ENCODE measurements around the gene TMEM98.
"Not testable (repeated sequence)": the region's sequence is repeated elsewhere in the genome, so short reads cannot be mapped to it uniquely, and the experiment has no call there.

Gene TMEM98

DNA sequence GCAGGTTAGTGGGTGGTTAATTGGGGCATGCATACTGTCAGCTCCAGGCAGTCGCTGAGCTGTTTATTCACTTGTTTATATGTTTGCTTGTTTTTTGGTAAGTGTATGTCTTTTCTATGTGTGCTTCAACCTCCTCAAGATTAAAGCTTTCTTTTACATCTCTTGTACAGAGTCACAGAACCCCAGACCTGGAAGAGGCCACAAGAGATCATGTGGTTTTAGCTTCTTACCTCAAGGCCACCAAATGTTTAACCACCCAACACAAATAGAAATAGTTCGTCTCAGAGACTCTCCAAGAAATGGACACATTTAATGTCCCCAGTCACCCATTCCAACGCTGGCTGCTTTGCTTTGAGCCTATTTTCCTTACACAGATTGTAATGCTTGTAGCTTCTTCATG is 11.8 kb upstream of the TMEM98 start:
- no peak for DNase-seq

DNA sequence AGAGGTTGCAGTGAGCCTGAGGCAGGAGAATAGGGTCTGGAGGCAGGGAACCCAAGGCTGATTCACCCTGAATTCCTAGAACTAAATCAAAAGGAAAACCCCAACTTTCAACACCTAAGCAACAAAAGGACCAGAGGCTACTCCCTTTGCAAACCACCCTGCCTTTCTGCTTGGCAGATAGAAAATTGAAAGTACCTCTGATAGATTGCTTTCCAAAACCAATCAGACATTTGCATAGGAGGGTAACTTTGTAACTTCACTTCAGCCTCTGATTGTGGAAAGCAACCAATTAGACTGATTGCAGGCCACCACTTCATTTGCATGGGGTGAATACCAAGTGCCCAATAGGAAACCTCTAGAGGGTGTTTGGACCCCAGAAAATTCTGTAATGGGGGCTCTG is 10.9 kb upstream of the TMEM98 start:
- DNase-seq, result no peak

DNA sequence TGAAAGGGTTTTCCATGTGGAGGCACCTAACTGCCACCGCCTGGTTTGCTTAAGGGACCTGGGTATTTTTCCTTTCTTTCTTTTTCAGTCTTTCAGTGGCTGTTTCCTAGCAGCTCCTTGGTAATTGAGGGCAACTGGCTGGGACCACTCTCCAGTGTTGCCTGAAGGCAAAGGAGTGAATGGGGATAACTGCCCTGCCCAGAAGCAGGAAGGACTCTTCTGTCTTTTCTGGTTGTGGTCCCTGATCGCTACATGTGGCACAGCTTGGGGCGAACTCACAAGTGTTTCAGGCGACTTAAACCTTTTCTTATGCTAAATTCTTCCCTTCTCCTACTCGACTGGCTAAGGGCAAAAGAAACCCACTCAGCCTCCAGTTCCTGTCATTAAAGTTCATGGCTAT is 10.1 kb upstream of the TMEM98 start:
- DNase-seq, result no peak

DNA sequence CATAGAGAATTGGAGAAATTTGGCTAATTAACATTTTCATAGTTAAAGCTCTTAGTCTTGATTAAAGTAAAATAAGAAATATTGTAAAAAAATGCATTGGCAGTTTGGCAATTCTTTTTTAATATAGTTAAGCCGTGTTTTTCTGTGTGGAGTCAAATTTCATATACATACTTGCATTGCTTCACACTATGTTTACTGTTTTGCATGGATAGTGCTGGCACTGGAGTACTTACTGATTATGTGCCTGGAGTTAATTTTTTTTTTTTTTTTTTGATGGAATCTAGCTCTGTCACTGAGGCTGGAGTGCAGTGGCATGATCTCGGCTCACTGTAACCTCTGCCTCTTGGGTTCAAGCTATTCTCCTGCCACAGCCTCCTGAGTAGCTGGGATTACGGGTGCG is 8.1 kb upstream of the TMEM98 start:
- DNase-seq, result not testable (repeated sequence)

DNA sequence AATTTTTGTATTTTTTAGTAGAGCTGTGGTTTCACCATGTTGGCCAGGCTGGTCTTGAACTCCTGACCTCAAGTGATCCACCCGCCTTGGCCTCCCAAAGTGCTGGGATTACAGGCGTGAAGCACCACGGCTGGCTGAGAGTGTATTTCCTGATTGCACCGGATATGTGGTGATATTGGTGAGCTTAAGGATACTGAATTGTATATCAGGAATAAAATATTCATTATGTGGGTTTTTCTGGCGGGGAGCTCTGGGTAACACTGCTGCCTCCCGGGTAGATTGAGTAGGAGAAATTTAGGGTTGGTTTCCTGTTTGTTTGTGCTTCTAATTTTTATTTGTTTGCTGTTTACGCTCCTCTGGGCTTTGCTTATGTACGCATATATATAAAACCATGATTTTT is 7.7 kb upstream of the TMEM98 start:
- no peak for DNase-seq

DNA sequence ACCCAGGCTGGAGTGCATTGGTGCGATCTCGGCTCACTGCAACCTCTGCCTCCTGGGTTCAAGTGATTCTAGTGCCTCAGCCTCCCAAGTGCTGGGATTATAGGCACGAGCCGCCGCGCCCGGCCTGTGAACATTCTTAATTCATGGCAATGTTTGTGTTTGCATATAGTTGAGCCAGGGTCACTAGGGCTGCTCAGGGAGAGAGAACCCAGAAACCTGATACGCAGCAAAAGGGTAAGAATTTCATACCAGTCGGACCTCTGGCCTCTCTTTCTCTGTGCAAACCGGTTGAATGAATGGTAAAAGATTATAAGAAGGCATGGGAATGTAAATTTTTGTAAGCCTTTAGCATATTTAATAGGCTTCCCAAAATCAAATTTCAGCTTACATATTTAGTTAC is 6.9 kb upstream of the TMEM98 start:
- DNase-seq, result no peak

DNA sequence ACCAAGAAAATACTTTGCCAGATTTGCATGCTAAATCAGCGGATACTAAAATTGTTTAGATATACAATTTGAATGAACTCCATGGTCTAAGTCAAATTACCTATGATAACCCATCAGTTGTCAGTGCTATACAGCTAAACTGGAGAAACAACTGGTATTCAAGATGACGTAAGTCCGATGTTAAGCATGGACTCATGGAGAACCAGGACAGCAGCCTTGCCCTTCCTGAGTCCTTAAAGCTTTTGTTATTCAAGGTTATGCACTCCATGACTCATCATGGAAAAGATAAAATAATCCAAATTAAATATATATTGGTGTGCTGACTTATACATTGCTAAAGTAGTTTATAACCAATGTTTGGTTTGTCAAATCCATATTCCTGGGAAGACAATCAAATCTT is 4.0 kb upstream of the TMEM98 start:
- DNase-seq, result not testable (repeated sequence)

DNA sequence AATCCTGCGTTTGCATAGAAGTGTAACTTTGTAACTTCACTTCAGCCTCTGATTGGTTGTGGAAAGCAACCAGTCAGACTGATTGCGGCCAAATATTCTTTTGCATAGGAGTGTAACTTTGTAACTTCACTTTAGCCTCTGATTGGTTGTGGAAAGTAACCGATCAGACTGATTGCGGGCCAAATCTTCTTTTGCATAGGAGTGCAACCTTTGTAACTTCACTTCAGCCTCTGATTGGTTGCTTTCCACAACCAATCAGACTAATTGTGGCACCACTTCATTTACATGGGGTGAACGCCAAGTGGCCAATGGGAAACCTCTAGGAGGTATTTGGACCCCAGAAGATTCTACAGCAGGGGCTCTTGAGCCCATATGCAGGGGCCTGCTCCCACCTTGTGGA is 1.8 kb upstream of the TMEM98 start:
- DNase-seq, result no peak

DNA sequence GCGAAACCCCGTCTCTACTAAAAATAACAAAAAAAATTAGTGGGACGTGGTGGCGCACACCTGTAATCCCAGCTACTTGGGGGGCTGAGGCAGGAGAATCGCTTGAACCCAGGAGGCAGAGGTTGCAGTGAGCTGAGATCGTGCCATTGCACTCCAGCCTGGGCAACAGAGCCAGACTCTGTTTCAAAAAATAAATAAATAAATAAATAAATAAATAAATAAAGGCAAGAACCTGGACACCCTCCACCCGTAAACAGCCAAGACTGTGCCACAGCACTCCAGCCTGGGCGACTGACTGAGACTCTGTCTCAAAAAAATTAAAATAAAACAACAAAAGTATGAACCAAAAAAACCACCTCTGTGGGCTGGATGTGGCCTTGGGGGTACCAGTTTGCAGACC is 1.2 kb upstream of the TMEM98 start:
- DNase-seq, result not testable (repeated sequence)

DNA sequence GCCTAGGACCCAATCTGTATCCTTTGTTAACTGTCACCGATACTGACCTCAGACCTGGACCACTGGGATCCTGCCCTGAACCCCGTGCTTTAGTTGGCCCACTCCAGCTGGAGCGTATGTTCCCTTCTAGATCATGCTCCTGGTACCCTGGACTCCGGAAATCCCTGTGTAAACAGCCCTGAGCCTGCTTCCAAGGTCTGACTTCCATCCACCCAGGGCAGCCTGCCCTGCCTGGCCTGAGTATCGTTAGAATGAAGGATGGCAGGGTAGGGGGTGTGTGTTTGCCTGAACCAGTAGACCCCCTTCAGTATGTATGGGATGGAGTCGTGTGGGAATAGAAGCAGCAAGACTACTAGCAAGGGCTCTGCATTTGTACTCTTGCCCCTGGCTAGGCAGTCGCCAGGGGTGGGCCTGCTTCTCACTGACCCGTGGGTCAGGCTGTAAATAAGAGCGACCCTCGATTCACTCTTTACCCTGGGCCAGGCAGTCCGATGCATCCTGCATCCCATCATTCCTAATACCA is 691 bp upstream of the TMEM98 start:
- DNase-seq, result no peak

DNA sequence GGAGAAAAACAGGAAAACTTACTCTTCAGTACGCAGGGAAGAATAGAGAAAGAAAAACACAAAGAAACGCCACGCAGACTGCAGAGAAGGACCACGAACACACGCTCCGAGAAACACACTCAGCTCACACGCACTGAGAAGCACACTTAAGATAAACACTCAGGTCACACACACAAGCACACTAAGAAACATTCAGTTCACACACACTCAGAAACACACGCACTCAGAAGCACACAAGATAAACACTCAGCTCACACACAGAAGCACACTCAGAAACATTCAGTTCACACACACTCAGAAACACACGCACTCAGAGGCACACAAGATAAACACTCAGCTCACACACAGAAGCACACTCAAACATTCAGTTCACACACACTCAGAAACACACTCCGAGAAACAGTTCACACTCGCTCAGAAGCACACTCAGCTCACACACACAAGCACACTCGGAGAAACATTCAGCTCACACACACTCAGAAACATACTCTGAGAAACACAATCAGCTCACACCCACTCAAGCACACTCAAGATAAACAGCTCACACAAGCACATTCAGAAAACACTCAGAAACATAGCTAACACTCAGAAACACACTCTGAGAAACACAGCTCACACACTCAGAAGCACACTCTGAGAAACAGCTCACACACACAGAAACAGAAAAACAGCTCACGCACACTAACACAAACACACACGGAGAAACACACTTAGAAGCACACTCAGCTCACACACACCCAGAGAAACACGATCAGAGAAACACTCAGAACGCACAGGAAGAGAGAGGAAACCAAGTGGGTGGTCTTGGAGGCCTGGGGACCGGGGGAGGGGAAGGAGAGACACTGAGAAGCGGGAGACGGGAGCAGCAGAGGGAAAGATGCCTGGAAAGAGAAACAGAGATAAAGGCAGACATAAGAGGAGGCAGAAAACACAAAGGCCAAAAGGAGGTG is 908 bp downstream of the TMEM98 start:
- no peak for DNase-seq

DNA sequence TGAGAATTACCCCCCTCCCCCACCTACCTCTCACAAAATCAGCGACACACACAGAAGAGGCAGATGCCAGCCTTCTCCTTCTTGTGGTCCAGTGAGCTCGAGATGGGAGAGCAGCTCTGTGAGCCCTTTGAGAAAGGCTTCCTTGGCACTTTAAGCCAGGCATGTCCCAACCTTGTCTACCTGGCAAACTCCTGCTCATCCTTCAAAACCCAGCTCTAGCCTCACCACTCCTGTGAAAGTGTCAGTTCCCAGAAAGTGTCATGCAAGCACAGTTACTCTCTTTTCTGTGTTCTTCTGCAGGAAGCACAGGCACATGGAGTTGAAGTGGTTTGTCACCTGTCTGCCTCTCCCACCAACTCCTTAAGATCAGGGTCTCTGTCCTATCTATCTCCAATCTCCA is 1.6 kb downstream of the TMEM98 start:
- DNase-seq, result no peak

DNA sequence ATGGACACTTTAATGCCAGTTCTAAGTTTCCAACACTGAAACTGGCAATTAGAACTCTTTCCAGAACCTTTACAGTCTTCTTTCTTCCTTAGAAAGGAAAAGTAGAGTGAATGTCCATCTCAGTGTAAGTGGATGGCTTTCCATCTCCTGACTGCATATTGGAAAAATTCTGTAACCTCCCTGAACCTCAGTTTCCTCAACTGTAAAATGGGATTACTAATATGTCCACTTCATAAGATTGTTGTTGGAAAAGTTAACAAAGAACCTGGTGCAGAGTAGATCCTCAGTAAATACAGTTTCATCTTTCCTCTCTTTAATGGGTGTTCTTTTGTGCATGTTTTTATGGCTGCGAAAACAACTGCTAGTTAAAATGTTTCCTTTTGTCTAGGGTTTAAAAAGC is 2.6 kb downstream of the TMEM98 start:
- DNase-seq, result no peak

DNA sequence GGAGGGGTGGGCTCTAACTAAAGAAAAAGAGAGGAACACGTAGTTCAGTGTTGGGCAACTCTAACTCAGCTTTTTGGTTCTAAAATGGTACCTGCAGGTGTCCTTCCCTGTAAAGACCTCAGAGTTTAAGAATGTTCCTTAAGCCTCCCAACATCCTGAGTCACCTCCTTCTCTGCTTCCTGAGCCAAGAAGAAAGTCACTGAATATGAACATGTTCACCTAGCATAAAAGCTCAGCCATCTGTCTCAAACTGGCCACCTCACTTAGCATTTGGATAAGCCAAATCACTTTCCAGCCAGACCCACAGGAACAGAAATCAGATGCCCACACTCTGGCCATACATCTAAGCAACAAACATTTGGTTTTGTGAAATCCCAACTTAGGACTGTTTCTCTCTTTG is 3.7 kb downstream of the TMEM98 start:
- DNase-seq, result no peak

DNA sequence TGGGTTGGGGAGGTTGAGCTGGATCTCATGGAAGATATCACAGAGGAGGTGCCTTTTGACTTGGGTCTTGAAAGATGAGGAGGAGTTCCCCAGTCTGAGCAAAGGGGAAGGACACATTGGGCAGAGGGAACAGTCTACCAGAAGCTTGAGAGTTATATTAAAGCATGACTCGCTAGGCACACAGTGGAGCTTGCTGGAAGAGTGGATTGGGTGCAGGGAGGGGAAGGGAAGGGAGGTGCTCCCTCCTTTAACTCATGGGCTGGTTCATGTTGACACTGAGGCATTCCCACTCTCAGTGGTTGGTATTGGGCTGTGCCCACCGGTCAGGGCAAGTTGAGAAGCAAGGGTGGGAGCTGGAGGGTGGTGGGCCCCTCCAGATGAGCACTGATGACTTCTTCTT is 5.9 kb downstream of the TMEM98 start:
- DNase-seq, result no peak

DNA sequence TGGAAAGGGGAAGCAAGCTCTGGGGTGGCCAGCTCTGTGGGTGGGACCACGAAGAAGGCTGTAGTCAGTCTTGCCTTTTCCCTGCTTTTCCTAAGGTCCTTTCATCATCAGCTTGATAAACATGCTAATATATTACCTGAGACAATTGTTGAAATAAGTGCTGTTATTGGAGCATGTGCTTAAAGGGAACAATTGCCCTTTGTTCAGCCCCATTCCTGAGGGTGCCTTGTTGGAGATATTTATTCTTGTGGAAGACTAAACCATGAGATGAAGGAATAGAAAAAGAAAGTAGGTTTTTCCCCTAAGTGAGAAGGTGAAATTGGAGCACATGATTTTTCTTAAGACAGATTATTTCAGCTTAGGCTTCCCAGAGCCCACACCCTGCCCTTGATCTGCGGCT is 7.8 kb downstream of the TMEM98 start:
- DNase-seq, result no peak

DNA sequence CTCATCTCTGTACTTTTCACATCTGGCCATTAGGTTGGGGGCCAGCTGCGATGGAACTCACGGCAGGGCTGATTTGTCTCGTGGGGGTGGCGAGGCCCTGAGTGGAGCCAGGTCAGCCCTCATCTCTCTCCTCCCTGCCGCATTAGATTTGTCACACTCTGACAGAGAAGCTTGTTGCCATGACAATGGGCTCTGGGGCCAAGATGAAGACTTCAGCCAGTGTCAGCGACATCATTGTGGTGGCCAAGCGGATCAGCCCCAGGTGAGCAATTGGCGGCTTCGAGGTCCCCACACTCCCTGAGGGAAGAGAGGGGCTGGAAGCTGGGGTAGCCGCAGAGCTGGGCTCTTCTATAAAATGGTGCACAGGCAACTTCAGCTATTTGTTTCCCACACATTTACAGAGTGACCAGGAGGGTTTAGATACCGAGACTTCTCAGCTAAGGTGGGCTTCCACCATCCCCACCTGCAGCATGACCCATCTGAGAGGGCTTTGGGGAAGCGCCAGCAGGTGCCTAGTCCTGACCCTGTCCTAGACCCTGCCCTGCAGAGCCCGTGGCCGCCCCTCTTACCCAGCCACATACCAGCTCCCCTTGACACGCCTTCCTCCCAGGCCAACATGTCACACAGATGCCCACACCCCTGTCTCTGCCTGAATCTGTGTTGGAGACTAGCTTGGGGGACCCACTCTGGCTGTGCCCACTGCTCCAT is 8.4 kb downstream of the TMEM98 start:
- DNase-seq, result no peak

DNA sequence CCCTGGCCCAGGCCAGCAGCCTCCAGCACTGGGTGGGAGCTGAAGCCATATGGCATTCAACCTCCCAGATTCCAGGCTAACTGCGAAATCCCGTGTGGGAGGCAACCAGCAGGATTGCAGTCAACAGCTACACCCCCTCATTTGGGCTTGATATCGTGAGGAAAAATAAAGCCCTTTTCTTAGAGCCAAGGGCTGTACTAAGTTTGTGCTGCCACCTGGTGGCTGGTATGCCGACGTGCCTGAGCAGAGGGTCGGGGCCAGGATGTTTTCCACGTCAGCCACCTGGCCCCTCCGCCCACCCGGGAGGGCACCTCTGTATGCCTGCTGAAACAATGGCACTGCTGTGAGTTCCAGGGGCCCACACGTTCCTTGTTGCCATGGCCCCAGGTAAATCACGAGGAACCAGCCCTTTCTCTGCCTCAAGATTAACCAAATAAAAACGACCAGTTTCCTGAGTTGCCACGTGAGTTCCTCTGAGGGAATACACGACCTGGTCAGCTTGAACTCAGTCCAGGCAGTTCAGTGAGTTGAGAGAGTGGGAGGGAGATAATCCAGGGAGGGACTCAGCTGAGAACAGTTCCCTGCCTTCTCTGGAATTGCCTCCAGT is 9.0 kb downstream of the TMEM98 start:
- peak; percentile 10 to 54 (median 26) for DNase-seq

DNA sequence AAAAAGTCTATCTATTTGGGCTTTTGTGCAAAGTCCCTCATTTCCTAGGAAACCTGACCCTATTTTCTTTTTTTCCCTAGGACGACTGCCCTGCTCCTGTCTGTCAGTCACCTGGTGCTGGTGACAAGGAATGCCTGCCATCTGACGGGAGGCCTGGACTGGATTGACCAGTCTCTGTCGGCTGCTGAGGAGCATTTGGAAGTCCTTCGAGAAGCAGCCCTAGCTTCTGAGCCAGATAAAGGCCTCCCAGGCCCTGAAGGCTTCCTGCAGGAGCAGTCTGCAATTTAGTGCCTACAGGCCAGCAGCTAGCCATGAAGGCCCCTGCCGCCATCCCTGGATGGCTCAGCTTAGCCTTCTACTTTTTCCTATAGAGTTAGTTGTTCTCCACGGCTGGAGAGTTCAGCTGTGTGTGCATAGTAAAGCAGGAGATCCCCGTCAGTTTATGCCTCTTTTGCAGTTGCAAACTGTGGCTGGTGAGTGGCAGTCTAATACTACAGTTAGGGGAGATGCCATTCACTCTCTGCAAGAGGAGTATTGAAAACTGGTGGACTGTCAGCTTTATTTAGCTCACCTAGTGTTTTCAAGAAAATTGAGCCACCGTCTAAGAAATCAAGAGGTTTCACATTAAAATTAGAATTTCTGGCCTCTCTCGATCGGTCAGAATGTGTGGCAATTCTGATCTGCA is 12.9 kb downstream of the TMEM98 start:
- no peak for DNase-seq

DNA sequence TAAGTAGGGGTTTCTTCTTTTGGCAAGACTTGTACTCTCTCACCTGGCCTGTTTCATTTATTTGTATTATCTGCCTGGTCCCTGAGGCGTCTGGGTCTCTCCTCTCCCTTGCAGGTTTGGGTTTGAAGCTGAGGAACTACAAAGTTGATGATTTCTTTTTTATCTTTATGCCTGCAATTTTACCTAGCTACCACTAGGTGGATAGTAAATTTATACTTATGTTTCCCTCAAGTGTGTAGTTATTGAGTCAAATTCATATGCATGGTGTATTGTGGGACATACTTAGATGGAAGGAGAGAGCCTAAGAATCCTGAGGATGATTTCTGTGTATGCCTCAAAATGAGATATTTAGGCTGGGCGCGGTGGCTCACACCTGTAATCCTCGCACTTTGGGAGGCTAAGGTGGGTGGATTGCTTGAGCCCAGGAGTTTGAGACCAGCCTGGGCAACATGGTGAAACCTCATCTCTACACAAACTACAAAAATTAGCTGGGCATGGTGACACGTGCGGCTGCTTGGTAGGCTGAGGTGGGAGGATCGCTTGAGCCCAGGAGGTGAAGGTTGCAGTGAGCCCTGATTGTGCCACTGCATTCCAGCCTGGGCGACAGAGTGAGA is 13.6 kb downstream of the TMEM98 start:
- DNase-seq, result no peak

DNA sequence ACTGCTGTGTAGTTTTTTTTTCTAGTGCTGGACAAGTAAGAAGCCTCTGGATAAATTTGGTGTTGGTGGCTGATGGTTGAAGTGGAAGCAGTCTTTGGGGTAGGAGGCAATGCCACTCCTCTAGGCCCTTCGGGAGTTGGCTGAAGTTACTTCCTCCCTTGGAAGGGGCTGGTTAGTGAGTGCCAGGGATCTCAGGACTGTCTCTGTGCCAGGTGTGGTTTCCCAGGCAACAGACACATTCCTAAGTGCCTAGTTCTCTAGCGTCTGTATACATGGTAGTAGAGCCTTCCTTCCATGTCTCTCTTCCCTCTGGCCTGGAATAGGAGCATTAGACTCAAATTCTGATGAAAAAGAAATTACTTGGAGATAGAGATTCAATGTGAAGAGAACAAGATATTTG is 15.3 kb downstream of the TMEM98 start:
- no peak for DNase-seq

DNA sequence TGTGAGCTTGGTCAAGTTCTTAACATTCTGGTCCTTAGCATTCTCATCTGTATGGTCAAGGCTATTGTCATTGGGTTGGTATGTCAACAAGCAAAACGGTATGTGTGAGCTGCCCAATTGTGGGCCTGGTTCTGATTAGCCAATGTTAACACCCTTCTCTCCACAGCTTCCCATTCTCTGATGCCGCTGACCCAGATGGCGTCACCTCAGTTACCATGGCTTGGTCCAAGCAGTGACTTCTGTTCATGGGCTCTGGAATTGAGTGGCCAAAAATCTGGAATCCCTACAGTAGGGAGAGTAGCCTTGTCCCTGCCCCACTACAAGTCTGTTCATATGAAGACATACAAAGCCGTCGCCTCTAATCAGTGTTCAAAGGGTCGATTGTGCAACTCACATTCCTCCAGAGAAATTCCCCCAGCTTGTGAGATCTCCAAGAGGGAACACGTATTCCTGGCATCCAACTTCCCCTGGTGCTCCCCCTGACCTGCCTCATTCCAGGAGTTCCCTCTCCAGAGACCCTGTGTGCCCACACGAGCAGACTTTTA is 15.8 kb downstream of the TMEM98 start:
- no peak for DNase-seq

All from activated naive CD4-positive, alpha-beta T cell (primary cell).